Neuronal stem cell (in vitro differentiated cells): Measurements from ENCODE around the gene SEMA7A.

Experiments
- DNase-seq: peaks from one replicate; pipeline ENCODE4 v3.0.0-alpha.2; 2013; ENCODE audit warnings: low spot score
- H2AFZ ChIP-seq: one replicate; pipeline ENCODE4 v1.6.1; 2013; ENCODE audit warnings: mild to moderate bottlenecking, low read length, inconsistent platforms
- H2AK5ac ChIP-seq: 2 replicates; pipeline ENCODE4 v1.6.1; 2013; ENCODE audit warnings: low read depth, mild to moderate bottlenecking, inconsistent platforms, low read length, moderate library complexity, mixed read lengths
- H2BK120ac ChIP-seq: 2 replicates; pipeline ENCODE4 v1.6.1; 2013; ENCODE audit warnings: low read depth, mild to moderate bottlenecking, inconsistent platforms, low read length, moderate library complexity, mixed read lengths
- H2BK12ac ChIP-seq: one replicate; pipeline ENCODE4 v1.6.1; 2013; ENCODE audit warnings: low read length, inconsistent platforms
- H2BK15ac ChIP-seq: 2 replicates; pipeline ENCODE4 v1.6.1; 2013; ENCODE audit warnings: mild to moderate bottlenecking, low read length, inconsistent platforms, mixed read lengths
- H2BK5ac ChIP-seq: one replicate; pipeline ENCODE4 v1.6.1; 2013; ENCODE audit warnings: inconsistent platforms, mild to moderate bottlenecking, low read length, moderate library complexity
- H3K14ac ChIP-seq: one replicate; pipeline ENCODE4 v1.6.1; 2013; ENCODE audit warnings: low read length, inconsistent platforms
- H3K18ac ChIP-seq: 2 replicates; pipeline ENCODE4 v1.6.1; 2013; ENCODE audit warnings: low read length, inconsistent platforms
- H3K23ac ChIP-seq: 2 replicates; pipeline ENCODE4 v1.6.1; 2013; ENCODE audit warnings: low read depth, mild to moderate bottlenecking, mixed read lengths, low read length, inconsistent platforms; ENCODE audit not compliant: poor library complexity
- H3K27ac ChIP-seq: replicated peaks from 3 replicates; pipeline ENCODE4 v1.5.1; 2013; ENCODE audit warnings: low read length, inconsistent platforms
- H3K27me3 ChIP-seq, 3 experiments: 2 replicates each; pipeline ENCODE4 v1.6.1; 2013; ENCODE audit warnings: low read length in 3 of 3, mild to moderate bottlenecking in 2 of 3, inconsistent platforms in 1 of 3, low read depth in 1 of 3, mixed read lengths in 1 of 3, moderate library complexity in 1 of 3; ENCODE audit not compliant: control insufficient read depth in 3 of 3, insufficient read depth in 3 of 3
- H3K36me3 ChIP-seq, 2 donors: replicated peaks in 1 of 2; 2 replicates each; pipeline ENCODE4 v1.6.1; 2013; ENCODE audit warnings: low read length in 2 of 2; ENCODE audit not compliant: control insufficient read depth in 2 of 2, insufficient read depth in 2 of 2
- H3K4ac ChIP-seq: 2 replicates; pipeline ENCODE4 v1.6.1; 2013; ENCODE audit warnings: inconsistent platforms, mild to moderate bottlenecking, low read length, moderate library complexity
- H3K4me1 ChIP-seq, 2 donors: 1 replicate in 1 of 2; 2 replicates in 1 of 2; pipeline ENCODE4 v1.6.1; 2013; ENCODE audit warnings: low read length in 2 of 2, low read depth in 1 of 2; ENCODE audit not compliant: control insufficient read depth in 2 of 2, insufficient read depth in 1 of 2
- H3K4me2 ChIP-seq: one replicate; pipeline ENCODE4 v1.6.1; 2013; ENCODE audit warnings: mild to moderate bottlenecking, low read length, inconsistent platforms; ENCODE audit not compliant: insufficient read depth, poor library complexity, severe bottlenecking
- H3K4me3 ChIP-seq, 2 donors: 2 replicates each; pipeline ENCODE4 v1.5.1; 2013; ENCODE audit warnings: low read length in 2 of 2, mild to moderate bottlenecking in 2 of 2, inconsistent platforms in 1 of 2, moderate library complexity in 1 of 2
- H3K79me1 ChIP-seq: one replicate; pipeline ENCODE4 v1.6.1; 2013; ENCODE audit warnings: low read depth, mild to moderate bottlenecking, inconsistent platforms, low read length, moderate library complexity
- H3K9ac ChIP-seq: one replicate; pipeline ENCODE4 v1.6.1; 2013; ENCODE audit warnings: mild to moderate bottlenecking, low read depth, low read length, inconsistent platforms; ENCODE audit not compliant: poor library complexity
- H3K9me3 ChIP-seq, 2 donors: replicated peaks in 1 of 2; 2 replicates each; pipeline versions ENCODE3 to v1.6.1; 2013; ENCODE audit warnings: low read length in 2 of 2, mild to moderate bottlenecking in 2 of 2, inconsistent platforms in 1 of 2, low read depth in 1 of 2, mixed read lengths in 1 of 2, moderate library complexity in 1 of 2; ENCODE audit not compliant: control insufficient read depth in 2 of 2, insufficient read depth in 1 of 2
- H4K8ac ChIP-seq: one replicate; pipeline ENCODE4 v1.6.1; 2013; ENCODE audit warnings: low read depth, mild to moderate bottlenecking, inconsistent platforms, low read length, moderate library complexity
- H4K91ac ChIP-seq: one replicate; pipeline ENCODE4 v1.6.1; 2013; ENCODE audit warnings: low read length, low read depth, mild to moderate bottlenecking, inconsistent platforms; ENCODE audit not compliant: poor library complexity
- WGBS, 2 donors: extraction: QIAGEN DNeasy Blood & Tissue Kit; methylation state at CpG; one replicate each; pipeline ENCODE4 v1.1.7; 2013; ENCODE audit warnings: missing lambda C conversion rate in 2 of 2, mixed read lengths in 1 of 2; ENCODE audit not compliant: insufficient read length in 2 of 2, insufficient replicate concordance in 1 of 2; ENCODE audit errors: extremely low coverage in 2 of 2; 5-methylcytosine and 5-hydroxymethylcytosine counted together

Gene SEMA7A

GRCh38 chr15:74438206-74438605 lies 4.4 kb upstream of the SEMA7A start:
- no peak overlapping the region for H2BK5ac ChIP-seq
- H3K18ac ChIP-seq = no peak overlapping the region
- H3K23ac ChIP-seq = no peak overlapping the region
- no peak overlapping the region for H3K4me2 ChIP-seq
- no peak overlapping the region for H3K27ac ChIP-seq
- no peaks in the 10 kb centered on the region for H3K9me3 ChIP-seq
- peaks cover 0 to 35% (median 0%) of the 10 kb centered on the region in 3 experiments for H3K27me3 ChIP-seq
- H4K8ac ChIP-seq = no peak overlapping the region
- no CpG with 5 or more reads among the region's 2 CpGs for WGBS, 2 donors
- no peak for DNase-seq
- peaks cover 13 to 18% of the 10 kb centered on the region in 2 donors for H3K4me1 ChIP-seq
- no peak overlapping the region for H3K9ac ChIP-seq
- no peak overlapping the region for H3K4ac ChIP-seq
- no peak overlapping the region for H4K91ac ChIP-seq
- no peak overlapping the region for H2AFZ ChIP-seq
- H3K79me1 ChIP-seq = no peaks in the 10 kb centered on the region
- no peak overlapping the region for H2BK120ac ChIP-seq
- H2BK15ac ChIP-seq = no peak overlapping the region
- no peak overlapping the region for H2BK12ac ChIP-seq
- H3K4me3 ChIP-seq = no peak overlapping the region
- H2AK5ac ChIP-seq = peak overlapping the region; percentile 72
- H3K36me3 ChIP-seq = no peaks in the 10 kb centered on the region
- peak overlapping the region; percentile 43 for H3K14ac ChIP-seq

DNA sequence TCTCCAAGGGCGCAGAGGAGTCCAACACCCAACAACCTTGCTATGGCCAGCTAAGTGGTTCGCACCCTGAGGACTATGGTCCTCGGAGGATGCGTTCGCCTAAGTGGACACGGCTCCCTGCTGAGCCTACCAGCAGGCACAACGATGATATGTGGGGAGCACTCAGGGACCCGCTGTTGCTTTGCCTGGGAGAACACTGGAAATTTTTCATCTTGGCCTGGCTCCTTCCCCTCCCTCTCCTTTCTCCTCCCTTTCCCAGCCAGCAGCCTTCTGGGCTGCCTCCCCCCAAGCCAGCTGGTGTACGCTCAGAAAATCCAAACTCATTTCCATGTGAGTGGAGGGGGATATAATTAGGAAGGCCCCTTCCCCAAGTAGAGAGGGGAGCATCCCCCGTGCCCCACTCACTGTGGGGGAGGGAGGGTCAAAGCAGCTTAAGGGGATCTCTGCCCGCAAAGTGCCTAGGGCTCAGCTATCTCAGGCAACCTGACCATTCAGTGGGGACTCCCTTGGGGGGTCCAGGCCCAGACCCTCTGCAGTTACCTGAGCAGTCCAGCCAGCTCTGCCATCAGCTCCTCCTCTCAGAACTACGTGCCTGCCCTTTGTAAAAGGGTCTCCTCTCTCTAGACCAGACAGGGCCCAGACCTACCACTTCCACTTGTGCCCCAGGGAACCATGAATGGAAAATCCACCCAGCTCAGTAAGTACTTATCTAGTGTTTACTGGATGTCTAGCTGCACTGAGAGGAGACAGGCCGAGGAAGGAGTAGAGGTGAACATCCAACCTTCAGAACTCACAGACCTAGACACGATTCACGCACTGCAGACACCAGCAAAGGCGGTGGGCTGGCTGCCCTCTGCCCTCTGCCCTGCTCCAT lies 742 bp upstream of the SEMA7A start:
- WGBS, 2 donors = no CpG with 5 or more reads among the region's 16 CpGs
- Histone ChIP-seq H3K4me1 (peaks cover 15 to 16% of the 10 kb centered on the region in 2 donors), H3K18ac (peak overlapping the region; percentile 91), H4K8ac (no peak overlapping the region), H3K4me2 (peak overlapping the region; percentile 47), H3K27me3 (peaks cover 0 to 36% (median 11%) of the 10 kb centered on the region in 3 experiments), H2AK5ac (peak overlapping the region; percentile 49), H2BK15ac (peak overlapping the region; percentile 26), H2AFZ (peak overlapping the region; percentile 94), H3K14ac (no peak overlapping the region), H2BK12ac (no peak overlapping the region), H2BK120ac (no peak overlapping the region), H3K23ac (peak overlapping the region; percentile 21), H3K27ac (peak overlapping the region; percentile 43), H3K36me3 (no peaks in the 10 kb centered on the region), H4K91ac (no peak overlapping the region), H3K9ac (peak overlapping the region; percentile 64), H3K79me1 (peaks cover 9% of the 10 kb centered on the region), H3K4ac (no peak overlapping the region), H3K9me3 (no peaks in the 10 kb centered on the region), H2BK5ac (no peak overlapping the region), H3K4me3 (peak overlapping the region; percentile 58 to 75)
- DNase-seq = no peak

- Histone ChIP-seq H3K27me3 (peaks cover 0 to 36% (median 11%) of the 10 kb centered on the region in 3 experiments), H4K91ac (no peak overlapping the region), H3K23ac (peak overlapping the region; percentile 92), H3K4me1 (peaks cover 16 to 21% of the 10 kb centered on the region in 2 donors), H3K79me1 (peaks cover 9% of the 10 kb centered on the region), H2BK15ac (no peak overlapping the region), H3K9ac (peak overlapping the region; percentile 90), H2AK5ac (peak overlapping the region; percentile 73), H3K4me2 (peak overlapping the region; percentile 93), H3K9me3 (no peaks in the 10 kb centered on the region), H2BK120ac (no peak overlapping the region), H2AFZ (peak overlapping the region; percentile 94), H2BK5ac (no peak overlapping the region), H2BK12ac (no peak overlapping the region), H3K14ac (no peak overlapping the region), H4K8ac (no peak overlapping the region), H3K4ac (no peak overlapping the region), H3K27ac (no peak overlapping the region), H3K18ac (peak overlapping the region; percentile 97), H3K36me3 (no peaks in the 10 kb centered on the region), H3K4me3 (peak overlapping the region; percentile 75 to 97)
- no CpG with 5 or more reads among the region's 64 CpGs for WGBS, 2 donors
- no peak for DNase-seq
Measured at GRCh38 chr15:74432968-74433591, 678 bp downstream of the SEMA7A start.
